Hematopoietic multipotent progenitor cell (in vitro differentiated cells): ENCODE data around the gene LINGO3. TPM values are rescaled to one million over a fixed set of nuclear protein-coding genes. Genes with fewer than 3 reads are reported as not detected.

ENCODE experiments used
- DNase-seq, 3 donors: peaks; one replicate each; pipeline ENCODE4 v3.0.0-alpha.2; 2011 to 2015; ENCODE audit warnings: low read depth in 2 of 3, low spot score in 2 of 3
- total RNA-seq: library from RNA; depleted of rRNA; stranded (reverse); fragments of >200 nt; gene quantifications from one replicate; pipeline ENCODE4 v1.2.3, GENCODE V29; 2012

The LINGO3 gene
- total RNA-seq, 1 donor = 2.7 TPM

GRCh38 chr19:2269244-2270156 lies 38.5 kb downstream of the LINGO3 start:
- DNase-seq = peak; percentile 94 to 97 (median 97)

DNA sequence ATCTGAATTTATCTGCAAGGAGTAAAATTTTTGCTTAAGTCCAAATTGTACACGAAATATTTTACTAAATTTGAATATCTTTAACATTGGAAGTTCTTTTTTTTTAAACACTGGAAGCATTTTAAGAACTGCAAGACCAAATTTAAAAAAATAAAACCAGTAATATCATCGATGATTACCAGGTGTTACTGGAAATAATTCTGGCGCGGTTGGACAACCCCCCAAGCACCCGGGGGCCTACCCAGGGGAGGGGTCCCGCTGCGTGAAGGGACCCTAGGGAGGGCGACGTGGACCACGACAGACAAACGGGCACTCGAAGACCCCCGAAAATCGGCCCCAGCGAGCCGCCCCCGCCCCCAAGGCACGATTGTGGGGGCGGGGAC lies 39.1 kb downstream of the LINGO3 start:
- DNase-seq = peak in 1 of 3 donors; percentile 21

- DNase-seq = no peak
Measured at GRCh38 chr19:2268480-2268830, 39.5 kb downstream of the LINGO3 start.

DNA sequence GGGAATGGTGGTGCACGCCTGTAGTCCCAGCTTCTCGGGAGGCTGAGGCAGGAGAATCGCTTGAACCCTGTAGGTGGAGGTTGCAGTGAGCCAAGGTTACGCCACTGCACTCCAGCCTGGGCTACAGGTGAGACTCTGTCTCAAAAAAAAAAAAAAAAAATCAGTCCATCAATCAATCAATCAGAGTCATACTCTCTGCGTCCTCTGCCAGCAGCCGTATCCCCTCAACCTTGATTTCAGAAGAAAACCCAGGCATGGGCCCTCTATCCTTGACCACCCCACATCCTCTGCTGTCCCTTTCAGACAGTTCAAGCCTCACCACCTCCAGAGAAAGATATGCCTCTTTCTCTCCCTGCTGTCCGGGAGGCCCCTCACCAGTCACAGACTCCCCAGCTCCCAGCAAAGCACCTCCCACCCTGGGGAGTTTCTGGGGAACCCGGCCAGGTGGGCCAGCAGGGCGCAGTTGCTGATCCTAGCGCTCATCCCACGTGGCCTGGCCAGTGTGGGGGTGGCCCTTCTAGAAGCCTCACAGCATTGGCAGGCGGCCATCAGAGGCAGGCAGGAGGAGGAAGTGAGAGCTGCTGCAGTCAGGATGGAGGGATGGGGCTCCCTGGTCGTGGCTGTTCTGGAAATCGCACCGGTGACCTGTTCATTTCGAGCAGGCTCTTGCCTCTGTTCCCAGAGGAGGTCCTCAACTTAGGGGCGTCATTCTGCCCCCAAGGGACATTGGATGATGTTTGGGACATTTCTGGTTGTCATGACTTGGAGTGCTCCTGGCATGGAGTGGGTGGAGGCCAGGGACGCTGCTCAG lies 41.6 kb downstream of the LINGO3 start:
- peak in 2 of 3 donors; percentile 77 to 84 for DNase-seq

DNA sequence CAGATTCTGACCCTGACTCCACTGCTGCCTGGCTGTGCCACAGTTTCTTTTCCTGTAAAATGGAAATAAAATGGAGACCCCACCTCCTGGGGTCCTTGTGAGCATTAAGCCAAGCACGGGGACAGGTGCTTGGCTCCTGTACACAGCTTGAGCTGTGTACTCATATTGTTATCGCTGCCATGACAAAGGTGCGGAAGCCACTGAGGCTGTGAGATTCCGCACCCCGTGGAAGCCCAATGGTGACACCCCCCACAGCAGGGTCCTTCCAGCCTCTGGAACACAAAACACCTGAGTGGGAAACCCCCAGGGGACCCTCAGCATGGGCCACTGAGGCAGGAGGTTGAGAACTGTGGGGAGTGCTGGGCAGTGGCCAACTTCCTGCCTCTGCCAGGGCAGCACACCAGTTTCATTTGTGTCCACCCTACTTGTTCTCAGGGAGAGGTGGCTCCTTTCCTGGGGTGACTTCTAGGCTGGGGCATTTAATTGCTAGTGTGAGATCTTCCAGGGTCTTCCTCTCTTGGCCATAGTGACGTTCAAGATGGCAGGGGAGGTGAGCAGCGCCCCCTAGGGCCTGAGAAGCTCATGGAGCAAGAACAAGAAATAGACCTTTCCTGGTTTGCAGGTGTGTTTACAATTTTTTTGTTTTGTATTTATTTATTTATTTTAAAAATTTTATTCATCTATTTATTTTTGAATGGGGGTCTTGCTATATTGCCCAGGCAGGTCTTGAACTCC lies 46.3 kb downstream of the LINGO3 start:
- peak in 1 of 3 donors; percentile 53 for DNase-seq

DNA sequence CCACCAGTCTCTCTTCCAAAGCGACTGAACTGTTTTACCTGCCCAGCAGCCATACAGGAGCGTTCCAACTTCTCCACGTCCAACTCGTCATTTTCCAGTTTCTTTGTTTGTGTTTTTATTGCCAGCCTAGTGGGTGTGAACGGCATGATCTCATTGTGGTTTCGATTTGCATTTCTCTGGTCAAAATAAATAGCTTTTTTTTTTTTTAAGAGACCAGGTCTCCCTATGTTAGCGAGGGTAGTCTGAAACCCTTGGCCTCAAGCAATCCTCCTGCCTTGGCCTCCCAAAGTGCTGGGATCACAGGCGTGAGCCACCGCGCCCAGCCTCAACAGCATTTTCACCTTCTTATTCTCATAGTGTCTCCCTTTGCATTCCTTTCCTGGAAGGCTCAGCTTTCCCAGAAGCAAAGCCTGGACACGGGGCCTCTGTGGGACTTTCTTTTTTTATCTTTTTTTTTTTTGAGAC lies 47.6 kb downstream of the LINGO3 start:
- no peak for DNase-seq

GRCh38 chr19:2259336-2259735 lies 48.6 kb downstream of the LINGO3 start:
- DNase-seq = no peak

Other genes with a start within 250 kb of the LINGO3 start
- gene MOB3A, start 211.8 kb downstream of the LINGO3 start, total RNA-seq = 65.4 TPM
- gene IZUMO4, start 211.2 kb downstream of the LINGO3 start, total RNA-seq = 2.2 TPM
- gene AP3D1, start 156.6 kb downstream of the LINGO3 start, total RNA-seq = 137 TPM
- gene DOT1L, start 144.2 kb downstream of the LINGO3 start, total RNA-seq = 14.8 TPM
- gene PLEKHJ1, start 71.8 kb downstream of the LINGO3 start, total RNA-seq = 59.0 TPM
- gene SF3A2, start 71.3 kb downstream of the LINGO3 start, total RNA-seq = 101 TPM
- 2.2 TPM for gene AMH, start 58.8 kb downstream of the LINGO3 start, total RNA-seq
- gene JSRP1, start 51.7 kb downstream of the LINGO3 start, total RNA-seq = 0.54 TPM
- under 0.01 TPM for gene PEAK3, start 26.0 kb downstream of the LINGO3 start, total RNA-seq
- 586 TPM for gene LSM7, start 20.4 kb upstream of the LINGO3 start, total RNA-seq
- gene SPPL2B, start 20.5 kb upstream of the LINGO3 start, total RNA-seq = 267 TPM
- 8.3 TPM for gene TMPRSS9, start 52.1 kb upstream of the LINGO3 start, total RNA-seq
- gene TIMM13, start 119.4 kb upstream of the LINGO3 start, total RNA-seq = 76.7 TPM
- gene LMNB2, start 148.8 kb upstream of the LINGO3 start, total RNA-seq = 80.0 TPM
- 110 TPM for gene GADD45B, start 168.0 kb upstream of the LINGO3 start, total RNA-seq